ENCODE results near the gene LTBP1. TPM values are rescaled to one million over a fixed set of nuclear protein-coding genes. Genes with fewer than 3 reads are reported as not detected.
A peak's percentile ranks its signal among the peaks of the same experiment; 100 is the strongest.

The LTBP1 gene
- total RNA-seq, 1 donor from 2014 or later = 29.7 TPM

DNA sequence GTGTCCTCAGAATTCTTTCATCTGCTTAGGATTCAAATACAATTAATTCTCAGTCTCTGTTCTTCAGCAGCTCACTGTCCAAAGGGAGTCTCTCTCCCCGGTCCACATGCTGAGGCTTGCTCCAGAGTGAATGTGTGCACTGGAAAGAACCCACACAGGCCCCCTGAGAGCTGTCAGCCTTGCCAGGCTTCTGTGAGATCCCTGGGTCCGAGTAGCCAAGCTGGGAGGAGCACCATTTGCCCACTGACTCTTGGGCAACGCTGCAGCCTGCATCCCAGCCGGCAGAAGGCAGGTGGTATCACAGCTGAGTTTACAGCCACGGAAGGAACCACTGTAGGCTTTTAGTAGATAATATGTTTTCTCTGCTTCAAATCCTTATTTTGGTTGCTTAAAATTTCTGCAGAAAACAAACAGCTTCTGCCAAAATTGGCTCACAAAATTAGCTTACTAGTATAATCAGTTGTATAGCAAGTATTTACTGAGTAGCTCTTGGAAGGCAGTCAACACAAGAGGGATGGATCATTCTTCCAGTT is 21.4 kb upstream of the LTBP1 start:
- no peak overlapping the region for H3K4me3 ChIP-seq (ENCODE audit: insufficient read depth, low read depth, low read length)
- H3K36me3 ChIP-seq (ENCODE audit: insufficient read depth, low read length) = no peaks in the 10 kb centered on the region
- H4K20me1 ChIP-seq (ENCODE audit: insufficient read depth, low read length) = no peaks in the 10 kb centered on the region
- H3K9ac ChIP-seq (ENCODE audit: low read length) = no peak overlapping the region
- no peak overlapping the region for H3K4me3 Mint-ChIP-seq (ENCODE audit: unreplicated experiment)
- H3K27ac ChIP-seq (ENCODE audit: low read depth, low read length) = no peak overlapping the region
- H3K27ac Mint-ChIP-seq (ENCODE audit: unreplicated experiment) = no peak overlapping the region
- H2AFZ ChIP-seq (ENCODE audit: low read depth, low read length) = no peak overlapping the region
- H3K4me1 ChIP-seq (ENCODE audit: insufficient read depth, low read length) = no peaks in the 10 kb centered on the region
- peaks cover 2% of the 10 kb centered on the region for H3K36me3 Mint-ChIP-seq (ENCODE audit: low read depth, unreplicated experiment)
- H3K79me2 ChIP-seq (ENCODE audit: insufficient read depth, low read length) = no peaks in the 10 kb centered on the region
- peaks cover 11% of the 10 kb centered on the region for H3K4me1 Mint-ChIP-seq (ENCODE audit: low read depth, unreplicated experiment)
- H3K4me2 ChIP-seq (ENCODE audit: low read length) = no peak overlapping the region
- H3K27me3 ChIP-seq (ENCODE audit: insufficient read depth, low read length) = peaks cover 6% of the 10 kb centered on the region
- no peaks in the 10 kb centered on the region for H3K9me3 ChIP-seq (ENCODE audit: insufficient read depth, low read depth, low read length)
- TF ChIP-seq, protein P1, sequence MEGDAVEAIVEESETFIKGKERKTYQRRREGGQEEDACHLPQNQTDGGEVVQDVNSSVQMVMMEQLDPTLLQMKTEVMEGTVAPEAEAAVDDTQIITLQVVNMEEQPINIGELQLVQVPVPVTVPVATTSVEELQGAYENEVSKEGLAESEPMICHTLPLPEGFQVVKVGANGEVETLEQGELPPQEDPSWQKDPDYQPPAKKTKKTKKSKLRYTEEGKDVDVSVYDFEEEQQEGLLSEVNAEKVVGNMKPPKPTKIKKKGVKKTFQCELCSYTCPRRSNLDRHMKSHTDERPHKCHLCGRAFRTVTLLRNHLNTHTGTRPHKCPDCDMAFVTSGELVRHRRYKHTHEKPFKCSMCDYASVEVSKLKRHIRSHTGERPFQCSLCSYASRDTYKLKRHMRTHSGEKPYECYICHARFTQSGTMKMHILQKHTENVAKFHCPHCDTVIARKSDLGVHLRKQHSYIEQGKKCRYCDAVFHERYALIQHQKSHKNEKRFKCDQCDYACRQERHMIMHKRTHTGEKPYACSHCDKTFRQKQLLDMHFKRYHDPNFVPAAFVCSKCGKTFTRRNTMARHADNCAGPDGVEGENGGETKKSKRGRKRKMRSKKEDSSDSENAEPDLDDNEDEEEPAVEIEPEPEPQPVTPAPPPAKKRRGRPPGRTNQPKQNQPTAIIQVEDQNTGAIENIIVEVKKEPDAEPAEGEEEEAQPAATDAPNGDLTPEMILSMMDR (IDR thresholded peaks at IDR 0.05; ENCODE audit: insufficient read depth, low read depth, low read length) = no peak
- TF ChIP-seq EZH2 (IDR thresholded peaks at IDR 0.05; ENCODE audit: insufficient read depth, low read length) = no peak
- no peak for FAIRE-seq
- H3K27me3 Mint-ChIP-seq (ENCODE audit: low read depth, unreplicated experiment) = peaks cover 5% of the 10 kb centered on the region
- no peak for DNase-seq (ENCODE audit: low read depth)
- H3K9me3 Mint-ChIP-seq (ENCODE audit: unreplicated experiment) = peaks cover 2% of the 10 kb centered on the region

DNA sequence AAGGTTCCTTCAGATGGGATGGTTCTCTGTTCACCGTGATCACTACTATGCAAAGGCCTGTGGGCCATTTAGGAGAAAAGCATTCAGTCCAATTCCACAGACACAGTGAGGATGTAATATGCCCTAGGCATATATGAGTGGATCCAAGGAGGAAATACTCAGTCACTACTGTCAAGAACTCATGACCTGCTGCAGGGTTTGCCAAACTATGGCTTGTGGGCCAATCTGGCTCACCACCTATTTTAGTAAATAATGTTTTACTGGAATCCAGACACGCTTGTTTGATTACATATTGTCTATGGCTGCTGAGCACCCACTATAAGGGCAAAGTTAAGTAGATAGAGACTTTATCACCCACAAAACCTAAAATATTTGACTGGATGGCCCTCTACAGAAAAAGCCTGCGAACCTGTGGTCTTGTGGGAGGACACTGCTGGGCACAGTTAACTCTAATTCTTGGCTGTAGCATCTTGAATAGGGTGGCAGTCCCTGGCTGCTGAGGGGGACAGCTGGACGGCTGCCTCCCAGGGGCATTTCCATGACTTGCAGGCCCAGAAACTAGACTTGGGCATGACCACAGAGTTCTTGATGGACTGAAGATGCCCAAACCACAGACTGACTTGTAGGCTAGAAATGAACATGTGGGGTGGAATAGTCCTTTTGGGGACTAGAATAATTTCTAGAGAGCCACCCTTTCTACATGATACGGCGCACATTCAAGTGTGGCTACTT is 20.6 kb upstream of the LTBP1 start:
- H2AFZ ChIP-seq (ENCODE audit: low read depth, low read length) = no peak overlapping the region
- H3K79me2 ChIP-seq (ENCODE audit: insufficient read depth, low read length) = no peaks in the 10 kb centered on the region
- H4K20me1 ChIP-seq (ENCODE audit: insufficient read depth, low read length) = no peaks in the 10 kb centered on the region
- Mint-ChIP-seq H3K4me3 (ENCODE audit: unreplicated experiment) (no peak overlapping the region), H3K36me3 (ENCODE audit: low read depth, unreplicated experiment) (peaks cover 2% of the 10 kb centered on the region), H3K27me3 (ENCODE audit: low read depth, unreplicated experiment) (peaks cover 5% of the 10 kb centered on the region), H3K27ac (ENCODE audit: unreplicated experiment) (no peak overlapping the region), H3K4me1 (ENCODE audit: low read depth, unreplicated experiment) (peaks cover 11% of the 10 kb centered on the region), H3K9me3 (ENCODE audit: unreplicated experiment) (peaks cover 2% of the 10 kb centered on the region)
- no peak for FAIRE-seq
- TF ChIP-seq, protein P1 (IDR thresholded peaks at IDR 0.05; ENCODE audit: insufficient read depth, low read depth, low read length) = no peak
- TF ChIP-seq EZH2 (IDR thresholded peaks at IDR 0.05; ENCODE audit: insufficient read depth, low read length) = no peak
- DNase-seq (ENCODE audit: low read depth) = no peak
- H3K4me1 ChIP-seq (ENCODE audit: insufficient read depth, low read length) = no peaks in the 10 kb centered on the region
- H3K36me3 ChIP-seq (ENCODE audit: insufficient read depth, low read length) = no peaks in the 10 kb centered on the region
- H3K9me3 ChIP-seq (ENCODE audit: insufficient read depth, low read depth, low read length) = no peaks in the 10 kb centered on the region
- peaks cover 6% of the 10 kb centered on the region for H3K27me3 ChIP-seq (ENCODE audit: insufficient read depth, low read length)
- H3K9ac ChIP-seq (ENCODE audit: low read length) = no peak overlapping the region
- no peak overlapping the region for H3K4me2 ChIP-seq (ENCODE audit: low read length)
- H3K4me3 ChIP-seq (ENCODE audit: insufficient read depth, low read depth, low read length) = no peak overlapping the region
- no peak overlapping the region for H3K27ac ChIP-seq (ENCODE audit: low read depth, low read length)

DNA sequence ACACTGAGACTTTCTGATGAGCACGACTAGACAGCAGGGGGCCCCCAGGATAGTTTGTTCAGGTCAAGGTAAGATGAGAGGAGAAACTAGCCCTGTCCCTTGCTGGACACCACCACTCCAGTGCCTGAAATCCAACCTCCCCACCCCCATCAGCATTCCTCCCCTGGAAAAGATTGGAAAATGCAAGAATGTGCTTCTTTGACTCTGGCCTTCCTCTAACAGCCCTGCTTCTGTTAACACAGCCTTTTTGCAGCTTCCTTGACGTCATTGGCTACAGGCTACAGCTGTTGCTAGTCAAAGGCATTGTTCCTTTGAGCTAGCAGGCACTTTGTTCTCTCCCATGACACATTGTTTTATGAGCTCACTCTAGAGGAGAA is 20.1 kb upstream of the LTBP1 start:
- TF ChIP-seq, protein P1 (IDR thresholded peaks at IDR 0.05; ENCODE audit: insufficient read depth, low read depth, low read length) = no peak
- TF ChIP-seq EZH2 (IDR thresholded peaks at IDR 0.05; ENCODE audit: insufficient read depth, low read length) = no peak
- FAIRE-seq (no peak), DNase-seq (ENCODE audit: low read depth) (peak; percentile 39)
- Histone ChIP-seq H4K20me1 (ENCODE audit: insufficient read depth, low read length) (no peaks in the 10 kb centered on the region), H3K4me2 (ENCODE audit: low read length) (no peak overlapping the region), H3K36me3 (ENCODE audit: insufficient read depth, low read length) (no peaks in the 10 kb centered on the region), H2AFZ (ENCODE audit: low read depth, low read length) (no peak overlapping the region), H3K9me3 (ENCODE audit: insufficient read depth, low read depth, low read length) (no peaks in the 10 kb centered on the region), H3K27ac (ENCODE audit: low read depth, low read length) (no peak overlapping the region), H3K79me2 (ENCODE audit: insufficient read depth, low read length) (no peaks in the 10 kb centered on the region), H3K27me3 (ENCODE audit: insufficient read depth, low read length) (peaks cover 6% of the 10 kb centered on the region), H3K4me3 (ENCODE audit: insufficient read depth, low read depth, low read length) (no peak overlapping the region), H3K9ac (ENCODE audit: low read length) (no peak overlapping the region), H3K4me1 (ENCODE audit: insufficient read depth, low read length) (no peaks in the 10 kb centered on the region)
- Mint-ChIP-seq H3K27me3 (ENCODE audit: low read depth, unreplicated experiment) (peaks cover 5% of the 10 kb centered on the region), H3K4me1 (ENCODE audit: low read depth, unreplicated experiment) (peaks cover 11% of the 10 kb centered on the region), H3K27ac (ENCODE audit: unreplicated experiment) (no peak overlapping the region), H3K4me3 (ENCODE audit: unreplicated experiment) (no peak overlapping the region), H3K36me3 (ENCODE audit: low read depth, unreplicated experiment) (peaks cover 2% of the 10 kb centered on the region), H3K9me3 (ENCODE audit: unreplicated experiment) (peaks cover 2% of the 10 kb centered on the region)

All from astrocyte (in vitro differentiated cells and primary cell).